ACC112 (cell line): ENCODE measurements around the gene HHIPL1.

Source experiments
- H2AFZ ChIP-seq: fragments of 200-600 bp; sonication (generic); one replicate; pipeline ENCODE4 v1.6.0; 2017; ENCODE audit warnings: antibody characterized with exemption, low read length; ENCODE audit not compliant: unreplicated experiment
- H3K27ac ChIP-seq: fragments of 200-600 bp; sonication (generic); 2 replicates; pipeline ENCODE4 v1.5.1; 2014; ENCODE audit warnings: low read depth, mild to moderate bottlenecking, antibody characterized with exemption, low read length, moderate library complexity
- H3K27me3 ChIP-seq: fragments of 200-600 bp; sonication (generic); 2 replicates; pipeline ENCODE4 v1.6.1; 2014; ENCODE audit warnings: mild to moderate bottlenecking, antibody characterized with exemption, low read length, moderate library complexity, mixed read lengths; ENCODE audit not compliant: insufficient read depth
- H3K36me3 ChIP-seq: fragments of 200-600 bp; sonication (generic); 2 replicates; pipeline ENCODE4 v1.6.1; 2016; ENCODE audit warnings: mild to moderate bottlenecking, antibody characterized with exemption, low read length, moderate library complexity, mixed read lengths; ENCODE audit not compliant: insufficient read depth
- H3K4me1 ChIP-seq: fragments of 200-600 bp; sonication (generic); one replicate; pipeline ENCODE4 v1.6.1; 2016; ENCODE audit warnings: low read length, mixed read lengths; ENCODE audit not compliant: insufficient read depth, unreplicated experiment, control insufficient read depth
- H3K4me3 ChIP-seq: fragments of 200-600 bp; sonication (generic); 2 replicates; pipeline ENCODE4 v1.5.1; 2014; ENCODE audit warnings: mild to moderate bottlenecking, low read depth, low read length
- H3K79me2 ChIP-seq: fragments of 200-600 bp; sonication (generic); one replicate; pipeline ENCODE4 v1.6.0; 2016; ENCODE audit warnings: low read length; ENCODE audit not compliant: control insufficient read depth, unreplicated experiment, insufficient read depth

The HHIPL1 gene

GRCh38 chr14:99650189-99650588 lies 5.3 kb downstream of the HHIPL1 start:
- Histone ChIP-seq H2AFZ (no peak overlapping the region), H3K36me3 (peaks cover 3% of the 10 kb centered on the region; the same call in 1 of the 2 replicates), H3K4me1 (peaks cover 21% of the 10 kb centered on the region), H3K27ac (no peak overlapping the region), H3K4me3 (no peak overlapping the region), H3K79me2 (peaks cover 9% of the 10 kb centered on the region), H3K27me3 (no peaks in the 10 kb centered on the region)

GRCh38 chr14:99651953-99652746 lies 7.2 kb downstream of the HHIPL1 start:
- Histone ChIP-seq H3K27me3 (no peaks in the 10 kb centered on the region), H3K79me2 (peaks cover 2% of the 10 kb centered on the region), H3K4me1 (peaks cover 23% of the 10 kb centered on the region), H3K36me3 (peaks cover 3% of the 10 kb centered on the region; the same call in 1 of the 2 replicates), H2AFZ (no peak overlapping the region), H3K27ac (no peak overlapping the region), H3K4me3 (no peak overlapping the region)

GRCh38 chr14:99654235-99654985 lies 9.5 kb downstream of the HHIPL1 start:
- Histone ChIP-seq H3K79me2 (peaks cover 2% of the 10 kb centered on the region), H3K4me3 (no peak overlapping the region), H3K27me3 (no peaks in the 10 kb centered on the region), H2AFZ (no peak overlapping the region), H3K36me3 (no peaks in the 10 kb centered on the region), H3K4me1 (peaks cover 14% of the 10 kb centered on the region), H3K27ac (no peak overlapping the region)

GRCh38 chr14:99655521-99655920 lies 10.6 kb downstream of the HHIPL1 start:
- no peaks in the 10 kb centered on the region for H3K27me3 ChIP-seq
- H3K4me1 ChIP-seq, result peaks cover 15% of the 10 kb centered on the region
- no peaks in the 10 kb centered on the region for H3K36me3 ChIP-seq
- H3K79me2 ChIP-seq, result peaks cover 2% of the 10 kb centered on the region
- H3K4me3 ChIP-seq, result no peak overlapping the region
- no peak overlapping the region for H2AFZ ChIP-seq
- H3K27ac ChIP-seq, result no peak overlapping the region

GRCh38 chr14:99656171-99656570 lies 11.2 kb downstream of the HHIPL1 start:
- peaks cover 21% of the 10 kb centered on the region for H3K4me1 ChIP-seq
- H3K4me3 ChIP-seq, result no peak overlapping the region
- no peaks in the 10 kb centered on the region for H3K27me3 ChIP-seq
- no peaks in the 10 kb centered on the region for H3K36me3 ChIP-seq
- H2AFZ ChIP-seq, result no peak overlapping the region
- H3K79me2 ChIP-seq, result peaks cover 2% of the 10 kb centered on the region
- no peak overlapping the region for H3K27ac ChIP-seq

- Histone ChIP-seq H3K4me3 (no peak overlapping the region), H3K36me3 (peaks cover 6% of the 10 kb centered on the region; the same call in 1 of the 2 replicates), H3K4me1 (peaks cover 21% of the 10 kb centered on the region), H3K27ac (no peak overlapping the region), H3K27me3 (no peaks in the 10 kb centered on the region), H2AFZ (no peak overlapping the region), H3K79me2 (no peaks in the 10 kb centered on the region)
Measured at GRCh38 chr14:99657645-99658155, 12.8 kb downstream of the HHIPL1 start.

GRCh38 chr14:99658218-99658845 lies 13.4 kb downstream of the HHIPL1 start:
- Histone ChIP-seq H3K4me3 (no peak overlapping the region), H3K79me2 (no peaks in the 10 kb centered on the region), H3K4me1 (peaks cover 21% of the 10 kb centered on the region), H3K36me3 (peaks cover 6% of the 10 kb centered on the region; the same call in 1 of the 2 replicates), H2AFZ (no peak overlapping the region), H3K27me3 (no peaks in the 10 kb centered on the region), H3K27ac (no peak overlapping the region)

GRCh38 chr14:99659333-99659741 lies 14.4 kb downstream of the HHIPL1 start:
- no peak overlapping the region for H3K4me3 ChIP-seq

GRCh38 chr14:99660006-99660566 lies 15.2 kb downstream of the HHIPL1 start:
- H3K4me3 ChIP-seq, result no peak overlapping the region
- no peak overlapping the region for H2AFZ ChIP-seq
- no peaks in the 10 kb centered on the region for H3K27me3 ChIP-seq

More at GRCh38 chr14:99659333-99659741, 14.4 kb downstream of the HHIPL1 start:
- H3K27me3 ChIP-seq, result no peaks in the 10 kb centered on the region
- no peaks in the 10 kb centered on the region for H3K79me2 ChIP-seq
- H3K4me1 ChIP-seq, result peaks cover 20% of the 10 kb centered on the region
- H2AFZ ChIP-seq, result no peak overlapping the region
- no peak overlapping the region for H3K27ac ChIP-seq
- H3K36me3 ChIP-seq, result peaks cover 6% of the 10 kb centered on the region; the same call in 1 of the 2 replicates

GRCh38 chr14:99660794-99661193 lies 15.9 kb downstream of the HHIPL1 start:
- Histone ChIP-seq H3K4me3 (no peak overlapping the region), H2AFZ (no peak overlapping the region), H3K79me2 (no peaks in the 10 kb centered on the region), H3K4me1 (peaks cover 10% of the 10 kb centered on the region), H3K36me3 (peaks cover 6% of the 10 kb centered on the region; the same call in 1 of the 2 replicates), H3K27ac (no peak overlapping the region), H3K27me3 (no peaks in the 10 kb centered on the region)

More at GRCh38 chr14:99660006-99660566, 15.2 kb downstream of the HHIPL1 start:
- Histone ChIP-seq H3K36me3 (peaks cover 6% of the 10 kb centered on the region; the same call in 1 of the 2 replicates), H3K79me2 (no peaks in the 10 kb centered on the region), H3K4me1 (peaks cover 16% of the 10 kb centered on the region), H3K27ac (no peak overlapping the region)
